Left cardiac atrium (tissue), 4 donors: ENCODE data around the gene FBXW10. TPM values are rescaled to one million over a fixed set of nuclear protein-coding genes. Genes with fewer than 3 reads are reported as not detected.
"Not testable (repeated sequence)": the region's sequence is repeated elsewhere in the genome, so short reads cannot be mapped to it uniquely, and the experiment has no call there.

Experiments used
- ATAC-seq, 2 donors: fragments of 200-7000 bp; cut with Tn5 transposase; one replicate each; pipeline ENCODE4 v1.9.1; 2020; ENCODE audit warnings: mild to moderate bottlenecking in 2 of 2, moderate library complexity in 2 of 2
- DNase-seq: peaks from one replicate; pipeline ENCODE4 v3.0.0-alpha.2; 2020
- intact Hi-C, 2 donors: fragments of 100-400 bp; cut with DNase I; formaldehyde crosslinking; loops; one replicate each; pipeline versions ENCODE4 v1.14.1 to v1.15.1; 2022 to 2023
- total RNA-seq, 2 donors: library from RNA; stranded (reverse); fragmentation: NEBNext Ultra II Directional; extraction: Animal tissue kit (Norgen Biotek cat#: 25700); gene quantifications; one replicate each; pipeline ENCODE4 v1.2.1, GENCODE V29; 2021
- donor health status: DM: no; HTN: yes; CAD: no.
- donor health status: DM: no; HTN: yes; CAD: no; lungs with severe emphysema.
- donor health status: DM: yes; HTN: yes; CAD: no.
- donor health status: Dilated cardiomyopathy.

The FBXW10 gene
- total RNA-seq, 2 donors from 2014 or later: 0.08 TPM; not detected in 1

- intact Hi-C loops, DNase-seq, ATAC-seq: not testable (repeated sequence)
Measured at GRCh38 chr17:18815924-18816323, 72.1 kb downstream of the FBXW10 start.

GRCh38 chr17:18816489-18817371 lies 72.9 kb downstream of the FBXW10 start:
- DNase-seq, intact Hi-C loops: not testable (repeated sequence)
- ATAC-seq: peak; percentile 76 to 77

DNA sequence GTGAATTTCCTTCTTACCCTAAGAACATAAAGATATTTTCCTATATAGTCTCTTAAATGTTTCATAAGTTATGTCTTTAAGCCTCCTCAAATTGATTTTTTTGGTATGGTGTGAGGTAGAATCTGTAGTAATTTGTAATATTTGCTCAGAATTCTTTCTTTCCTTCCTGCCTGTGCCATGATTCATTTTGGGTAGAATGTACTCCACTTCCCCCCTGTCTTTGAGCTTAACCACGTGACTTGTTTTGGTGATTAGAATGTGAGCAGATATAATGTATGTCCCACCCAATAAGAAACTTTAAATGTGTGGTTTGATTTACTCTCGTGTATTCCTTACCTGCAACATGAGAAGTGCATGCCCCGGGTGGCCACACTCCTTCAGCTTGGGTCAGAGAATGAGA lies 77.6 kb downstream of the FBXW10 start:
- ATAC-seq, intact Hi-C loops, DNase-seq: not testable (repeated sequence)

DNA sequence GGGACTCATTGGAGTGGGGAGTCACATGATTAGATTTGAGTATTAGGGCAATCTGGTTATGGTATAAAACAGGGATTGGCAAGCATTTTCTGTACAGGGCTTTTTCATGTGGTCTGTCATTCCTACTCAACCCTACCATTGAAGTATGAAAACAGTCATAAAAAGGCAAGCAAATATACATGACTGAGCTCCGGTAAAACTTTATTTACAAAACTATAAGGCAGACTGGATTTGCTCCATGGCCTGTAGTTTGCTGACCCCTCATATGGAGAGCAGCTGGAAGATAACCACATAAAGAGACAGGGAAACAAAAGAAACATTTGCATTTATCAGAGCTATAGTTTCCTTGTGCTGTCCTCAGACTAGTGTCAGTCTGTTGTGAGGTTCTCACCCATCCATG lies 83.8 kb downstream of the FBXW10 start:
- intact Hi-C loops, DNase-seq, ATAC-seq: not testable (repeated sequence)

Other genes starting within 250 kb of the FBXW10 start
- not detected for gene TBC1D28, start 99.7 kb upstream of the FBXW10 start, total RNA-seq
- 1 to 10 TPM; 1.1 to 1.9 TPM for gene FOXO3B, start 61.7 kb upstream of the FBXW10 start, total RNA-seq
- gene TVP23B, start 37.1 kb downstream of the FBXW10 start, total RNA-seq: 10 to 100 TPM; 28.5 to 38.9 TPM
- 10 to 100 TPM; 21.3 to 26.7 TPM for gene PRPSAP2, start 114.1 kb downstream of the FBXW10 start, total RNA-seq
- gene SLC5A10, start 208.1 kb downstream of the FBXW10 start, total RNA-seq: under 1 TPM; 0.26 to 0.27 TPM